ENCODE data around the gene DUOX2. TPM values are rescaled to one million over a fixed set of nuclear protein-coding genes. Genes with fewer than 3 reads are reported as not detected.
"Not testable (repeated sequence)": the region's sequence is repeated elsewhere in the genome, so short reads cannot be mapped to it uniquely, and the experiment has no call there.

DUOX2 gene
- total and polyA plus RNA-seq, 2 of the 8 experiments (the other 6 are each of a cell fraction or from before 2014, with no cell fraction given) = 0.08 TPM; not detected in 1

DNA sequence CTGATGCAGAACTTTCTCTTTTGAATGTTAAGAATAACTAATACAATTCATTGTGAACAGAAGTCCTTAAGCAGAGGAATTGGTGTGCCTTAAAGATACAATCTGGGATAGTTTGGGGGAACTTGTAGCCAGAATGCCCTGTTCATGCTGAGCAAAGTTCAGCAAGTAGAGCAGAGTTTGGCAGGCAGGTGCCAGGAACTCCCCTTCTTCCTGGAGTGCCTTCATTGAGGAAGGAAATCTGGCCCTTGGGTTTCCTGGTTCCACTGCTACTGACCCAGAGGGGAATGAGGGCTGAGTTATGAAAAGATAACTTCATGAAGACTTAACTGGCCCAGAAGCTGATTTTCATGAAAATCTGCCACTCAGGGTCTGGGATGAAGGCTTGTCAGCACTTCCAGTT lies 40.4 kb downstream of the DUOX2 start:
- H2BK12ac ChIP-seq (ENCODE audit: low read depth, low read length); H2BK120ac ChIP-seq (replicated peaks; ENCODE audit: low read depth, low read length); H3K27ac ChIP-seq (ENCODE audit: low read depth, low read length); H3K9me3 ChIP-seq (ENCODE audit: insufficient read depth in 2 of 2, low read depth in 1 of 2, low read length in 1 of 2); H4K5ac ChIP-seq (ENCODE audit: insufficient read length, low read depth, low read length); H4K20me1 ChIP-seq (replicated peaks in 1 of 2; ENCODE audit: control insufficient read depth in 1 of 2, insufficient read depth in 2 of 2, low read length in 2 of 2); H4K91ac ChIP-seq (replicated peaks; ENCODE audit: insufficient read length, low read length); H3K4me1 ChIP-seq (replicated peaks in 1 of 4; ENCODE audit: control insufficient read depth in 3 of 4, insufficient read depth in 4 of 4, low read length in 3 of 4); H3K23me2 ChIP-seq (ENCODE audit: low read depth, low read length); H2BK5ac ChIP-seq (ENCODE audit: low read depth, low read length); H3K23ac ChIP-seq (ENCODE audit: insufficient read length); H2AFZ ChIP-seq (ENCODE audit: low read length); H2AK5ac ChIP-seq (ENCODE audit: low read depth, low read length); H3K18ac ChIP-seq (ENCODE audit: extremely low read depth, low read length); H3K14ac ChIP-seq (ENCODE audit: insufficient read length); H3K4me3 ChIP-seq (ENCODE audit: extremely low read depth in 1 of 4, insufficient read depth in 2 of 4, low read depth in 3 of 4, low read length in 4 of 4); H2BK15ac ChIP-seq (ENCODE audit: low read length); H3K4me2 ChIP-seq (ENCODE audit: insufficient read depth in 1 of 2, low read depth in 2 of 2, low read length in 2 of 2); H3K27me3 ChIP-seq (replicated peaks in 1 of 4; ENCODE audit: control insufficient read depth in 3 of 4, extremely low read depth in 1 of 4, insufficient read depth in 3 of 4, low read length in 3 of 4); H3K9ac ChIP-seq (replicated peaks in 1 of 4; ENCODE audit: extremely low read depth in 1 of 4, low read depth in 3 of 4, low read length in 3 of 4); H2BK20ac ChIP-seq (ENCODE audit: low read length); H3K4ac ChIP-seq (replicated peaks; ENCODE audit: insufficient read length, low read depth, low read length); H4K8ac ChIP-seq (ENCODE audit: extremely low read depth, insufficient read depth, low read length); H3K79me2 ChIP-seq (ENCODE audit: control insufficient read depth in 1 of 2, insufficient read depth in 2 of 2, low read length in 2 of 2); H3K56ac ChIP-seq (replicated peaks; ENCODE audit: insufficient read length, low read depth, low read length); H3K79me1 ChIP-seq (ENCODE audit: low read depth, low read length); DNase-seq (ENCODE audit: low read depth in 1 of 2, low spot score in 2 of 2); POLR2A ChIA-PET (ENCODE audit: partially characterized antibody); FAIRE-seq; CTCF ChIA-PET (ENCODE audit: partially characterized antibody): not testable (repeated sequence)
- H3K36me3 ChIP-seq (ENCODE audit: control insufficient read depth in 2 of 4, insufficient read depth in 4 of 4, low read length in 3 of 4) = peaks cover 0 to 14% (median 4%) of the 10 kb centered on the region in 4 experiments; a peak in 5 of 8 replicates

GRCh38 chr15:45069942-45070360 lies 44.0 kb downstream of the DUOX2 start:
- H3K23ac ChIP-seq (ENCODE audit: insufficient read length); H3K4me1 ChIP-seq (replicated peaks in 1 of 4; ENCODE audit: control insufficient read depth in 3 of 4, insufficient read depth in 4 of 4, low read length in 3 of 4); H3K79me2 ChIP-seq (ENCODE audit: control insufficient read depth in 1 of 2, insufficient read depth in 2 of 2, low read length in 2 of 2); H3K4me3 ChIP-seq (ENCODE audit: extremely low read depth in 1 of 4, insufficient read depth in 2 of 4, low read depth in 3 of 4, low read length in 4 of 4); H3K9ac ChIP-seq (replicated peaks in 1 of 4; ENCODE audit: extremely low read depth in 1 of 4, low read depth in 3 of 4, low read length in 3 of 4); H3K27ac ChIP-seq (ENCODE audit: low read depth, low read length); H2BK15ac ChIP-seq (ENCODE audit: low read length); H2AFZ ChIP-seq (ENCODE audit: low read length); H2BK120ac ChIP-seq (replicated peaks; ENCODE audit: low read depth, low read length); H4K8ac ChIP-seq (ENCODE audit: extremely low read depth, insufficient read depth, low read length); H3K14ac ChIP-seq (ENCODE audit: insufficient read length); H3K27me3 ChIP-seq (replicated peaks in 1 of 4; ENCODE audit: control insufficient read depth in 3 of 4, extremely low read depth in 1 of 4, insufficient read depth in 3 of 4, low read length in 3 of 4); H3K23me2 ChIP-seq (ENCODE audit: low read depth, low read length); H2BK12ac ChIP-seq (ENCODE audit: low read depth, low read length); H4K91ac ChIP-seq (replicated peaks; ENCODE audit: insufficient read length, low read length); H2BK5ac ChIP-seq (ENCODE audit: low read depth, low read length); H2BK20ac ChIP-seq (ENCODE audit: low read length); H3K56ac ChIP-seq (replicated peaks; ENCODE audit: insufficient read length, low read depth, low read length); H4K5ac ChIP-seq (ENCODE audit: insufficient read length, low read depth, low read length); POLR2A ChIA-PET (ENCODE audit: partially characterized antibody); H3K18ac ChIP-seq (ENCODE audit: extremely low read depth, low read length); CTCF ChIA-PET (ENCODE audit: partially characterized antibody); FAIRE-seq; H3K4ac ChIP-seq (replicated peaks; ENCODE audit: insufficient read length, low read depth, low read length); H4K20me1 ChIP-seq (replicated peaks in 1 of 2; ENCODE audit: control insufficient read depth in 1 of 2, insufficient read depth in 2 of 2, low read length in 2 of 2); H2AK5ac ChIP-seq (ENCODE audit: low read depth, low read length); H3K9me3 ChIP-seq (ENCODE audit: insufficient read depth in 2 of 2, low read depth in 1 of 2, low read length in 1 of 2); DNase-seq (ENCODE audit: low read depth in 1 of 2, low spot score in 2 of 2); H3K4me2 ChIP-seq (ENCODE audit: insufficient read depth in 1 of 2, low read depth in 2 of 2, low read length in 2 of 2); H3K79me1 ChIP-seq (ENCODE audit: low read depth, low read length): not testable (repeated sequence)
- WGBS, 2 experiments (ENCODE audit: extremely low coverage in 1 of 2, insufficient coverage in 1 of 2, insufficient read length in 1 of 2, insufficient replicate concordance in 2 of 2, low coverage in 1 of 2, low lambda C conversion rate in 2 of 2, missing lambda C conversion rate in 1 of 2) = 81% methylated on average over 3 of the region's 6 CpGs; no CpG with 5 or more reads in 1 of the 2 experiments
- peaks cover 0 to 25% (median 5%) of the 10 kb centered on the region in 4 experiments; a peak in 6 of 8 replicates for H3K36me3 ChIP-seq (ENCODE audit: control insufficient read depth in 2 of 4, insufficient read depth in 4 of 4, low read length in 3 of 4)
